Measurements from ENCODE around the gene SHISA7.

- TF ChIP-seq POLR2A (IDR thresholded peaks at IDR 0.05) (no peak), POLR2AphosphoS5 (IDR thresholded peaks at IDR 0.05) (peak in 2 of 3 donors; percentile 34)
- TF ChIP-seq, protein P1, sequence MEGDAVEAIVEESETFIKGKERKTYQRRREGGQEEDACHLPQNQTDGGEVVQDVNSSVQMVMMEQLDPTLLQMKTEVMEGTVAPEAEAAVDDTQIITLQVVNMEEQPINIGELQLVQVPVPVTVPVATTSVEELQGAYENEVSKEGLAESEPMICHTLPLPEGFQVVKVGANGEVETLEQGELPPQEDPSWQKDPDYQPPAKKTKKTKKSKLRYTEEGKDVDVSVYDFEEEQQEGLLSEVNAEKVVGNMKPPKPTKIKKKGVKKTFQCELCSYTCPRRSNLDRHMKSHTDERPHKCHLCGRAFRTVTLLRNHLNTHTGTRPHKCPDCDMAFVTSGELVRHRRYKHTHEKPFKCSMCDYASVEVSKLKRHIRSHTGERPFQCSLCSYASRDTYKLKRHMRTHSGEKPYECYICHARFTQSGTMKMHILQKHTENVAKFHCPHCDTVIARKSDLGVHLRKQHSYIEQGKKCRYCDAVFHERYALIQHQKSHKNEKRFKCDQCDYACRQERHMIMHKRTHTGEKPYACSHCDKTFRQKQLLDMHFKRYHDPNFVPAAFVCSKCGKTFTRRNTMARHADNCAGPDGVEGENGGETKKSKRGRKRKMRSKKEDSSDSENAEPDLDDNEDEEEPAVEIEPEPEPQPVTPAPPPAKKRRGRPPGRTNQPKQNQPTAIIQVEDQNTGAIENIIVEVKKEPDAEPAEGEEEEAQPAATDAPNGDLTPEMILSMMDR (IDR thresholded peaks at IDR 0.05 in 8 of 11, conservative IDR thresholded peaks at IDR 0.05 in 3 of 11): no peak
These were observed 47.7 kb upstream of the SHISA7 start for GRCh38 chr19:55490478-55491432.

Measured in spleen (tissue), 7 donors.